OCI-LY3 (cell line): Measurements from ENCODE around the gene TFAP2B.

Source experiments
- EZH2phosphoT487 ChIP-seq: fragments of 200-600 bp; shearing (Covaris generic); IDR thresholded peaks from 2 replicates; pipeline ENCODE4 v1.6.1; 2018; ENCODE audit warnings: antibody characterized with exemption, mixed run types, low read depth
- TF ChIP-seq, protein P1 (sequence below): fragments of 200-600, 300-600 bp; sonication (generic); IDR thresholded peaks from 2 replicates; pipeline ENCODE4 v1.5.1; 2014; ENCODE audit warnings: antibody characterized with exemption, low read length, low read depth

DNA sequence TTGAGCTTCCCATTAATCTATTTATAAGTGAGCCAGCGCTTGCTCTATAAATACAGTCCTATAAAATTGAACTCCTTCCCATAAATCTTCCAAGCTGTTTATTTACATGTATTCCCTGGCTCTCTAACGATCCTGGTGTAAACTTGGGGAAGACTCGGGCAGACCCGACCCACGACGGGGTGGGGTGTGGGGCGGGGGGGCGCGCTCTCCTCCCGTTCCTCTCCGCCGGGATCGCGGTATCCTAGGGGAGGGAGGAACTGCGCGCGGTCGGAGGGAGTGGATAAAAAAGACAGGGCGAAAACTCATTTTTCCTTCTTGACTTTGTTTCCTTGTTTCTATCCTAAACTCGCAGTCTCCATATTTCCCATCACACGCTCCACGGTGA, 31.1 kb downstream of the TFAP2B start:
- TF ChIP-seq, protein P1, sequence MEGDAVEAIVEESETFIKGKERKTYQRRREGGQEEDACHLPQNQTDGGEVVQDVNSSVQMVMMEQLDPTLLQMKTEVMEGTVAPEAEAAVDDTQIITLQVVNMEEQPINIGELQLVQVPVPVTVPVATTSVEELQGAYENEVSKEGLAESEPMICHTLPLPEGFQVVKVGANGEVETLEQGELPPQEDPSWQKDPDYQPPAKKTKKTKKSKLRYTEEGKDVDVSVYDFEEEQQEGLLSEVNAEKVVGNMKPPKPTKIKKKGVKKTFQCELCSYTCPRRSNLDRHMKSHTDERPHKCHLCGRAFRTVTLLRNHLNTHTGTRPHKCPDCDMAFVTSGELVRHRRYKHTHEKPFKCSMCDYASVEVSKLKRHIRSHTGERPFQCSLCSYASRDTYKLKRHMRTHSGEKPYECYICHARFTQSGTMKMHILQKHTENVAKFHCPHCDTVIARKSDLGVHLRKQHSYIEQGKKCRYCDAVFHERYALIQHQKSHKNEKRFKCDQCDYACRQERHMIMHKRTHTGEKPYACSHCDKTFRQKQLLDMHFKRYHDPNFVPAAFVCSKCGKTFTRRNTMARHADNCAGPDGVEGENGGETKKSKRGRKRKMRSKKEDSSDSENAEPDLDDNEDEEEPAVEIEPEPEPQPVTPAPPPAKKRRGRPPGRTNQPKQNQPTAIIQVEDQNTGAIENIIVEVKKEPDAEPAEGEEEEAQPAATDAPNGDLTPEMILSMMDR: no peak
- TF ChIP-seq EZH2phosphoT487: no peak
